Stimulated activated CD4-positive, alpha-beta T cell treated with anti-CD3 and anti-CD28 coated beads, Interleukin-1b, Interleukin-23, amount 100 ng/mL, for 24 hours (primary cell): ENCODE measurements around the gene CCDC50.

ENCODE experiments used
- DNase-seq, 4 experiments: peaks; one replicate each; pipeline ENCODE4 v3.0.0-alpha.2; 2020; ENCODE audit warnings: low read depth in 4 of 4, low spot score in 1 of 4

Gene CCDC50

GRCh38 chr3:191328962-191329653 lies at the start of gene CCDC50:
CCDC50 (plus strand) TSS chr3:191329394; CDS start chr3:191329675, 281 bp downstream.
- DNase-seq: peak in 1 of 4 experiments; percentile 7

GRCh38 chr3:191280111-191280510 lies 49.1 kb upstream of the CCDC50 start:
- no peak for DNase-seq

GRCh38 chr3:191280882-191281281 lies 48.3 kb upstream of the CCDC50 start:
- no peak for DNase-seq

- DNase-seq: no peak
Observed at GRCh38 chr3:191282251-191283185, 46.7 kb upstream of the CCDC50 start.

GRCh38 chr3:191283400-191283799 lies 45.8 kb upstream of the CCDC50 start:
- DNase-seq: no peak

GRCh38 chr3:191290311-191291025 lies 38.7 kb upstream of the CCDC50 start:
- no peak for DNase-seq

GRCh38 chr3:191292243-191293015 lies 36.8 kb upstream of the CCDC50 start:
- DNase-seq: no peak

- no peak for DNase-seq
Observed at GRCh38 chr3:191294291-191294690, 34.9 kb upstream of the CCDC50 start.

- DNase-seq: no peak
Observed at GRCh38 chr3:191296041-191296541, 33.1 kb upstream of the CCDC50 start.

GRCh38 chr3:191298846-191299245 lies 30.3 kb upstream of the CCDC50 start:
- DNase-seq: no peak

GRCh38 chr3:191300422-191300821 lies 28.8 kb upstream of the CCDC50 start:
- DNase-seq: no peak

- DNase-seq: no peak
Observed at GRCh38 chr3:191301017-191301416, 28.2 kb upstream of the CCDC50 start.

GRCh38 chr3:191301782-191302411 lies 27.3 kb upstream of the CCDC50 start:
- no peak for DNase-seq

- DNase-seq: no peak
Observed at GRCh38 chr3:191302451-191302850, 26.7 kb upstream of the CCDC50 start.

GRCh38 chr3:191303596-191303995 lies 25.6 kb upstream of the CCDC50 start:
- DNase-seq: no peak

- DNase-seq: no peak
Observed at GRCh38 chr3:191306428-191306827, 22.8 kb upstream of the CCDC50 start.

- no peak for DNase-seq
Observed at GRCh38 chr3:191307341-191307740, 21.9 kb upstream of the CCDC50 start.

GRCh38 chr3:191313296-191313695 lies 15.9 kb upstream of the CCDC50 start:
- no peak for DNase-seq

- DNase-seq: no peak
Observed at GRCh38 chr3:191314109-191314728, 15.0 kb upstream of the CCDC50 start.
